GM18868 (cell line): ENCODE results near the gene PHACTR1.

Source experiments
- ATAC-seq: cut with Tn5 transposase; IDR thresholded peaks from one replicate; pipeline ENCODE4 v1.9.1; 2021; ENCODE audit warnings: mild to moderate bottlenecking, moderate library complexity; ENCODE audit not compliant: unreplicated experiment

Gene PHACTR1

DNA sequence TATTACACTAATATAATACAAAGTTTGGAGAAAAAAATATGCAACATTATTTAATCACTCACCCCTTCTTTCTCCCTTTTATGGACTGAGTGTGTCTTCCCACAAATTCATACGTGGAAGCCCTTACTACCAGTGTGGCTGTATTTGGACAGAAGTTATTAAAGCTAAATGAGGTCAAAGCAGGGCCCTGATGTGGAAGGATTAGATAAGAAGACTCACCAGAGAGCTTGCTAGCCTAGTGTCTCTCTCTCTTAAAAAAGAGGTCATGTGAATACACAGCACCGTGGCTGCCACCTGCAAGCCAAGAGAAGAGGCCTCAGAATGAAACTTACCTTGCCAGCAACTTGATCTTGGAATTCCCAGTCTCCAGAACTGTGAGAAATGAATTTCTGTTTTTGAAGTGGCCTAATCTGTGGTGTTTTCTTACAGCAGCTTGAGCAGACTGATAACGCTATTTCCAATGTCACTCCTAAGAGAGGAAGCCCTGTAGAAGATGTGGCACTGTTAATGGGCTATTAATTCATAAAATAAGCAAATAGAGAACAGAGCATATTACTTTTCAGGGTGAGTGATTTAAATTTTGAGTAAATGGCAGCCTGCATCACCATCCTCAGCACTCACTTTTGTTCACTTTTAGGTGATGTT, 378.3 kb downstream of the PHACTR1 start:
- ATAC-seq: no peak

DNA sequence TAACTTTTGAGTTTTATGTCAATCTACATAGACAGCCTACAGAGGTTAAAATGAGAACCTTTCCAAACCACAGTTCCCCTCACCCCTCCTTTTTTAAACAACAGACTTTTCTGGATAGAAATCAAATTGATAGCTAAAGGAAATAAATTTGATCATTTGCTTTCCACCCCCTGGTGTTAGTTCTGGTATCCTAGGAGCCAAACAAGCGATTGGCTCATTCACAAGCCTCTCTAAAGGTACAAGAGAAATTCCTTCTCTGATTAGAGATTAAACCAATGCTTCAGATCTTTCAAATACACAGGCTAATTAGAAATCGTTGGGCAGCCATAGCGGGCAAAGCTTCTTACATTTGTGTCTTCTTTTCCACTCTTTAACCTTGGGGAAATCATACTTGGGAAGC, 379.5 kb downstream of the PHACTR1 start:
- ATAC-seq: no peak

DNA sequence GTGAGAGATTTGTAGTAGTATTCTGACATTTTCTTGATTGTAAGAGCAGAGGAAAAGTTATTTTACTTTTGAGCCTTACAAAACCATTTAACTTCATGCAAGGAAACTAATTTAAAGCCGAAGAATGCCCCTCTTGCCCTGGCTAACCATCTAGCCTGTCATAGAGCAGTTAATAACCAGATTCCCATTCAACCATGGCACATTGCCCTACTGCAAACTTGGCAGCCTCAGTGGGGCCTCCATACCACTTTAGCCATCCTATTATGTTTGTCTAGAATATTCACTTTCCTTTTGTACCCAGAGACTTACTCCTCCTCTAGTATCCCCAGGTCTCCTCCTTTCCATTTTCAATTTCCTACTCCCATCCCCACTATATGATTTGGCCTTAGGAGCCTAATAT, 380.9 kb downstream of the PHACTR1 start:
- ATAC-seq: no peak

DNA sequence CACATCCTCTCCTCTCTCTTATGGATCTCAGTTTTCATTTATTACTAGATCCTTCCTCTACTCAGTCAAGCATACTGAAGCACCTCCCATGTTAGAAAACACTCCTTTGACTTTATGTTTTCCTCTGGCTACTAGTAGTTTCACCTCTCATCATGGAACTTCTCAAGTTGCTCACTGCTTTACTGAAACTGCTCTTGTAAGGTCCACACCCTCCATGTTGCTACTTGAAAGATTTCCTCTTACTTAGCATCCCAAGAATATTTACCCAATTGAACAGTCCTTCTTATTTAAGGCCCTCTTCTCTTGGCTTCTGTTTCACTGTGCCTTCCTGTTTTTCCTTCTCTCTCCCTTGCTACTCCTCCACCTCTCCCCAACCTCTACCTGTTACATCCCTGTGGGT, 381.4 kb downstream of the PHACTR1 start:
- no peak for ATAC-seq

DNA sequence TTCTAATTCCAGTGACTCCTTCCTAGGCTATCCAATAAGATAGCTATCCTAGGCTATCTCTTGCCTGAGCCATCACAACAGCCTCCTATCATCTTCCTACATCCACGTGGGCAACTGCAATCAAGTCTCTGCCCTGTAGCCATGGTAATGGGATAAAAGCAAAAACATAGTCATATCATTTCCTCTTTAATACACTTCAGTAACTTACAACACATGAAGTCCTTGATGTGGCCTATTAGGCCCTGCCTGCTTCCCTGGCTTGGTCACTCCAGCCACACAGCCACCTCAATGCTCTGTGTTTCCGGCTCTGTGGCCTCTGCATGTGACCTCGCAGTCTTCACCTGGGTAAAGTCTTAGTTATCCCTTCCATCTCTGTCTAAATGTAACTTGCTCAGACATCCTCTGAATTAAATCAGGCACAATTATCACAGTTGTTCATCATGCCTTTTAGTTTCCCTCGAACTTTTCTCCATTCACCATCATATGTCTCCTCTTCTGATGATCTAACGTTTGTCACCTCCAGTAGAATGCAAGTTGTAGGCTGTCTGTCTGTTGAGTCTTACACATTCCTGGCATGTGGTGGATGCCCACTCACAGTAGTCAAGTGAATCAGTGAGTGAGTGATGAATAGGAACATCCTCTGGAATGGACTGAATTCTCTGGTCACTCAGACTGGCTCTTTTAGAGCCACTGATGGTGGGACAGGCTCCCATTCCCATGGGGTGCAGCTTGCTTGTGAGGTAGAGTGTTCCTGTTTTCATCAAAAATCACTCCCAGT, 382.4 kb downstream of the PHACTR1 start:
- no peak for ATAC-seq

DNA sequence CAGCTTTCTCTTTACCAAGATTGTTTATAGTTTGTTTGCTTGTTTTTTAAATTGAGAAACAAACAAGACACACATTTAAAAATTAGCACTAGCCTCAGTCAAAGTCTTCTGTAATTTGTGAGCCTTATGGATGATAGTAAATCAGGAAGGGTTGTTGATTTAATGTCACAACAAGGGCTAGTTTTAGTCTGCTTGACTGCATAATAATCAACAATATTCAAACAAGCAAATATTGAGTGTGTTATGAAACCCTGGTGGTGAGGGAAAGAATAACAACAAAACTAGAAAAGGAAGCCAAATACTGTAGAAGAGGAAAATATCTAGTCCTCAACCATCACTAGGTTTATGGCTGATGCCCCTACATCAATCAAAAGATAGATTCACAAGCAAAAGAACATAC, 383.2 kb downstream of the PHACTR1 start:
- ATAC-seq: no peak

DNA sequence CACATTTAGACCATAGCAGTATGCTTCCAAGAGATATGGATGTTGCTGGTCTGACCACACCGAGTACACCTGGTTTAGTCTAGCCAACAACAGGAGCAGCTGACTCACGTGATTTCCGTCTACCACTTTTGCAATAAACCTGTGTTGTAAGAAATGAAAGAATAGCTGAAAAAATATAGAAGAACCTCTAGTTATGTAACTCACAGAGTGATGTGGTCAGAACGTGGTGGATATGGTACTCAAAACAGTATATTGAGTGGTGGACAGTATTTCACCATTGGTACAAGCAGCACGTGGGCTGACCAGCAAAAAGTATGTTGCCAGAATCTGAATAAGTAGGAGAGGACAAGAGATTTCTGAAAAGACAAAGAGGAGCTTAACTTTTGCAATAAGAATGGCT, 384.8 kb downstream of the PHACTR1 start:
- no peak for ATAC-seq

DNA sequence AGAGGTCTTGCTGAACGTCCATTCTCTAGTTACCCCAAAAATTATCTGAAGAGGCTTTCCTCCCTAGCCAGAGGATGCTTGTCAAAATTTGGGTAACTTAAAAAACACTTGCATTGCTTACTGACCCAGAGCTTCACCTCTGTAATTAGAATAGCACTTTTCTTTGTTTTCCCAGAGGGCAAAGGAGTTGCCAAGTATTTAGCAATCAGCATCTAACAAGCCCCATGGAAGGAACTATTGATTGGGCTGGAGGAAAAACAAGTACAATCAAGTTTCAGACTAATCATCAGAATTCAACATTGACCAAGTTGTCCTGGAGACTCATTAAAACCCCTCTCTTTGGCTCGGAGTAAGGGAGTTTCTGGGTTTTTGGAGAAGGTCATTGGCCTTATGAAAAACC, 385.4 kb downstream of the PHACTR1 start:
- no peak for ATAC-seq

DNA sequence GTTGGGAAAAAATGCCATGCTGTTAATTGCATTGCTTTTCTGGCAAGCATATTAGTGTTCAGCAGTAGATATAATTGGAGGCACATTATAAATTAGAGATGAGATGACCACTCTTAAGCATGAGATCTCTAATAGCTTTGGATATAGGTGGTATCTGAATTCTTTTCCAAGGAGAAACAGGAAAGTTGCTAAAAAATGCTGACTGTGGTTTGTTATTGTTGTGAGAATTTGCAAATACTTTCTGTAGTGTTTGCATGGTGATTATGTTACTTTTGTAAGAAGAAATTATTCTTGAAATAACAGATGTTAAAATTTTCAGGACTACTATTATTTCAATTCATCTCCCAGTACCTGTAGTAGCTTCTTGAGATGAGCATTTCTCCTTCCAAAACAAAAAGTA, 386.6 kb downstream of the PHACTR1 start:
- ATAC-seq: no peak

DNA sequence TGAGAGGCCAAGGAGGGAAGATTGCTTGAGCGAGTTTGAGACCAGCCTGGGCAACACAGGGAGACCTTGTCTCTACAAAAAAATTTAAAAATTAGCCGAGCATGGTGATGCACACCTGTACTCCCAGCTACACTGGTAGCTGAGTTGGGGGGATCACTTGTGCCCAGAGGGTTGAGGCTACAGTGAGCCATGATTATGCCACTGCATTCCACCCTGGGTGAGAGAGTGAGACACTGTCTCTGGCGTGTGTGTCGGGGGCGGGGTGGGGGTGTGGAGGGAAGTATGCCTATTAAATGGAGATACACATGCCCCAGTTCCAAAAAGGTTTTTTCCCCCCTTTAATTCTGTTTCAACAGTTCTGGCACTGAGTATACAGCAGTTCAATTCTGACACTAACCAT, 388.6 kb downstream of the PHACTR1 start:
- no peak for ATAC-seq

DNA sequence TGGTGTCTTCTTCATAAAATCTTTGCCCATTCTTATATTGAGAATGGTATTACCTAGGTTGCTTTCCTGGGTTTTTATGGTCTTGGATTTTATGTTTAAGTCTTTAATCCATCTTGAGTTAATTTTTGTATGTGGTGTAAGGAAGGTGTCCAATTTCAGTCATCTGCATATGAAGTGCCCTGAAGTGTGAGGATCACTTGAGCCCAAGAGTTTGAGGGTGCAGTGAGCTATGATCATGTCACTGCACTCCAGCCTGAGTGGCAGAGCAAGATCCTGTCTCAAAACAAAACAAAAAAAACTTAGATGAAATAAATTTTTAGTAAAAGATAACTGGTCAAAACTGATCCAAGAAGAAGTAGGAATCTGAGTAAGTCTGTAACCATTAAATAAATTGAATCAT, 396.4 kb downstream of the PHACTR1 start:
- no peak for ATAC-seq

DNA sequence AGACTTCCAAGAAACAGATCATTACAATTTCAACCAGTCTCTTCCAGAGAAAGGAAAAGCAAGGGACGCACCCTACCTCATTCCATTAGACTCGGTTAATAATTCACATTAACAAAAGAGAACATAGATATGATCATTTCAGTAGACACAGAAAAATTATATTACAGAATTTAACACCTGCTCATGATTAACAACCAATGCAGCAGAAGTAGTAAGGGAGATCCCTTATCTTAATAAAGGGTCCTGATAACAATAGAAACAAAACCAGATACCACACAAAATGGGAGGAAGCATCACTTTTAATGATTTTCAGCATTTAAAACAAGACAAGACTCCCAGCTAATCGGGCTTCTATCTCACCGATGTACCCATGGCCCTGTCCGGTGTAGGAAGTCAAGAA, 396.8 kb downstream of the PHACTR1 start:
- ATAC-seq: no peak

DNA sequence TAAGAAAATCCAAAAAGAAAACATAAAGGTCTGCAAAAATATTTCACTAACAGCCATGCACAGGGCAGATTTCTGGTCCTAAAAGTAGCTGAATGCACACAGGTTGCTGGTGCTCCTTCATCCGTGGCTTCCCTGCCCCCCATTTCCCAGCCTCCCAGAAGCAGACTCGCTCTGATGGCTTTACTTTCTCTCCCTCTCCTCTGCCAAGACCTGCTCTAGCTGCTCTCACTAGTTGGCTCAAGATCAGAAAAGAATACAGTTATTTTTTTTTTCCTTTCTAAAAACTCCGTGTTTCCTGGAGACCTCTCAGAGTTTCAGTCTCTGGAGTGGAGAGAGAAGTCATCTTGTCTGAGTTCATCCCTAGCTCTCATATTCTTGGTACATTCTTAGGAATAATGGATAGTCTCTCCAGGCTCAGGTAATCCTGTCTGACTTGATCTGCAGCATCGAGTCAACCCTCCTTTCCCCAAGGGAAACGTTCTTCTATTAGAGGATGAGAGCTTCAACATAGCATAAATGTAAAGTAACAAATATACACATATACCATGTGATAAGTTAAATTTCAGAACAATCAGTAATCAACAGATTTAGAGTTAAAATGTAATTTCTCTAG, 397.5 kb downstream of the PHACTR1 start:
- ATAC-seq: no peak

DNA sequence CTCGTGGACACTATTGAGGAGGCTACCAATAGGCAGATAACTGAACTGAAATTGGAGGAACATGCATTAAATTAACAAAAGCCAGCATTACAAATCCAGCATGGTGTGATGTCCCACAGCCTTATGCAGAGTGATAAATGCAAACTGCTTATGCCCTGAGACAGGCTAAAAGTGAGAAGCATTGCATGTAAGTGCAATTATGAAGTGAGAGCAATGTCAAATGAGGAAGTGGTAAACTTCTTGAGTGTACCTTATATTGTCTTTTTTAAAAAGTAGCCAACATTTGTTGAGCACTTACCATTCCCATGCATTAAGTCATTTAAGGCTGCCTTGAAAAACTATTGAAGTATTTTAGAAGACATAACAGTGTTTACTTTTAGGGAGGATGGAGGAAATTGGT, 399.6 kb downstream of the PHACTR1 start:
- no peak for ATAC-seq

DNA sequence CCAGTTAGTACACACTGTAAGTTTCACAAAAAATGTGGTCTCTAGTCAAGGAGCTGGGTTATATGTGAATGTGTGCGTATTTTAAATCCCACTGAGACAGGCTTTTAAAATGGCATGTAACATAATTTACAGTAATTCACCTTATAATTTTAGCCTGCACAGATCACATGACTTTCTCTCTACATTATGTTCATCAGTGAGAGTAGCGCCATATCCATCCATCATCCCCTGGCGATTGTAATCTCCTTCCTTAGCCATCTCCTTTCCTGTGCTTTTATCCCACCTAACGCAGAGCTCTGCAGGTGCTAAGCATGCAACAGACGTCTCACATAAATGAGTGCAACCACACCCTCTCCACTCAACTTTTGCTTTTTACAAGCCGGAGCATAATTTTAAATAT, 401.0 kb downstream of the PHACTR1 start:
- no peak for ATAC-seq

DNA sequence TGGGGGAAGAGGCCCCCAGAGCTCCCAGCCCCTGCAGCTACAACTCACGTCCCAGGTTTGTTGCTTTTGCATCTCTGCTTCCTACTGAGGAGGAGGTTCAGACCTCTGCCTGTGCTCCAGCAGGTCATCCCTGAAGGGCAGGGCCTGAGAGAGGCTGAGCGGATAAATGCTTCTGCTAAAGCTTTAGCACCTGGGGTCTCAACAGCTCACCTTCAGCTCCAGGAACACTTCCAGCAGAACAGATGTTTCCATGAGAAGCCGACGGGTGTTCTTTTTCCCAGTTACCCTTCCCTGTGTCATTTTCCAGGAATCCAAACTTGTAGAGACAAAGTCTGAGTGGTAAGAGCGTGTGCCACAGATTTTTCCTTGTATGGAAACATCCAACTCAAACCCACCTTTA, 403.0 kb downstream of the PHACTR1 start:
- no peak for ATAC-seq

DNA sequence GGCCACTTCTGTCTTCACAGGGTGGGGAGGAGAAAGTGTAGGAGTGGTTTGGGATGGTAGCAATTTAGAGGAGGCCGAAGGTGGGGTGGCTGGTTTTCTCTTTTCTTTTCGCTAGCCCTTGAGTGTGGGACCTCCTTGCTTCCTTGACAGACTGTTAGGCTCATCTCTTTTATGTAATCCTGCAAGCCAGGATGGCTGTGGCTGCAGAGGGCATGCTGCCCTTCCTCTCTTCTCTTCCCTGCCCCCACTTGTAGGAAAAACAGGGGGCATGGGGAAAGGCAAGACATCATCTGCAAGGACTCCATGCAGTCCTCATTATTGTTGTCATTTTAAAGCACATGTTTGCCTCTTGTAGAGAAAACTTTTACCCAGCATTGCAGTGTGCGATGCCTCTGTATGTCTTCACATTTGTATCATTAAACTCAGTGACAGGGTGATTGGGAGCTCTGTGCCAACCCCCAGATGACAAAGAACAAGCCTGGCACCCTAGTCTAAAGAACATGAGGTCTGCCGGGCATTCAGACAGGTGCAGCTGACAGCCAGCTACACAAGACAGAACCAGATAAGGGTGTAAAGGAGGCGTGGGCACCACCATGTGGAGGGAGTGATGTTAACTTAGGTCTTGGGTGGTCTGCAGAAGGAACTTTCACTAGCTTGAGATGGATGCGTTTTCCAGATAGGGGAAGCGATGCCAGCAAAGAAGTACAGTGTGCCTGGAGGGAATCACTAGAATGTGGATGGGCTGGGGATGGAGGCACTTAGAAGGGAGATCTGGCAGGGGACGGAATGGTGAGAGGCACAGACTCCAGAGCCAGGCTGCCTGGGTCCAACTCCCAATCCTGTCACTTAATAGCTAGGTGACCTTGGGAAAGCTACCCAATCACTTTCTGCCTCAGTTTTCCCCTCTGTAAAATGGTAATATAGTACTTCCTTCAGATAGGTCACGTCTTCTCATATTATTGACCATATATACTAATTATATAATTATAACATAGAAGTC, 404.2 kb downstream of the PHACTR1 start:
- ATAC-seq: no peak

DNA sequence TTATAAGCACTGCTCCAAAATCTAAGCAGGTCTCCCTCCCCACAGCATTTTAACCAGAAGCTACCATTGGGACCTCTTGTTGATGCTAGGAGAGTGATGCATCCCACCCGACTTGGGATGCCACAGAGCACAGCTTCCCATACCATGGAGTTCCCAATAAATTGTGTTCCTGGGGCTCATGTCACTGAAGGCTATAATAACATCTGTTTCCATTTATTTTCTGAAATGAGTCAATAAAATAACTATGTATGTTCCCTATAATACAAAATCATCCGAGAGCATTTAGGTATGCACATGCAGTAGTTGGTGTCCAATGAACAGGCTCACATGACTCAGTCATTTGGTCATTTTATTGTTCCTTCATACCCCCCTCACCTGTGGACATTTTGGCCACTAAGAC, 407.6 kb downstream of the PHACTR1 start:
- ATAC-seq: no peak

DNA sequence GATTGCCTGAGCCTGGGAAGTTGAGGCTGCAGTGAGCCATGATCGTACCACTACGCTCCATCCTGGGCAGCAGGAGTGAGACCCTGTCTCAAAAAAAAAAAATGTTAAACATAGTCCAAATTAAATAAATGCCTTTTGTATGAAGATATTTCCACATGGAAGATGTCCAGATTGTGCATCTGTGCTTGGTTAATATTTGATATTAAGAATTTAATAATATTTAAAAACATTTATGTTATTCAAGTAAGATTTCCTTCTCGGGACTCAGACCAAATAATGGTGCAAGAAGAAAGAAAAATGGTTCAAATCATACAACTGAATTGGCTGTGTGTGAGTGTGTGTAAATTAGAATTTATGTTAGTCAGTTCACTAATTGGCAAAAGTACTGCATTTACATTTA, 409.3 kb downstream of the PHACTR1 start:
- ATAC-seq: no peak

DNA sequence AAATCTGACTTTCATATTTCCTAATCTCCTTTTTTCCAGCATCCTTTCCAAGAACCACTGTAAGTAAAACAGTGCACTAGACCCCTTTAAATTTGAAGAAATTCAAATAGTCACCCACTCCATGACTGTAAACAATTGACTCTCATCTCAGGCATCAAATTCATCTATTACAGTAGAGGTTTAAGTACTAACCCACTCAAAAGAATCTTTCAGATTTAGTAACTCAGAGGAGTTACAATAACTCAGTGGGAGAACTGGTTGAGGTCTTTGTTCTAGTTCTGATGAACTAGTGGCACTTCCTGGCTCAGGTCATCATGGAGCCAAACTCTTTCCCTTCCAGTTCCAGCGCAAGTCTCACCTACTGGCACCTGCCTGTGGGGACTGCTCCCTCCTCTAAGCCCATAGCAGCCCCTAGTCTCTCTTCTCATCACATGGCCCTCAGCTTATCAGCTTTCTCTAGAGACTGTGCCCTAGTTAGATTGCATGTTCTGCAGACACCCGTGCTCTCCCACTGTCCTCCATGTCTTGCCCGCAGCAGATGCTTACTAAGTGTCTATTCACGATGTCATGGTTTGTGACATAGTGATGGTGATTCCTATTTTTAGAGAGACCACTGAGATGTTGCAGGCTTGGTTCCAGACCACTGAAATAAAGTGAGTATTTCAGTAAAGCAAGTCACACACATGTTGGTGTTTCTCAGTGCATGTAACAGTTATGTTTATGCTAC, 415.5 kb downstream of the PHACTR1 start:
- no peak for ATAC-seq
